Measurements from ENCODE around the gene DYNC1I1. TPM values are rescaled to one million over a fixed set of nuclear protein-coding genes. Genes with fewer than 3 reads are reported as not detected.

Gene DYNC1I1
- total and polyA plus RNA-seq, 2 of the 4 experiments (the other 2 are of a cell fraction), result under 0.01 to 0.15 TPM

GRCh38 chr7:95730493-95731280, 41.7 kb upstream of the DYNC1I1 start:
- in situ Hi-C loops (cut with MboI; ENCODE audit: low sequenced_read_pairs), result no loop called here
- Histone ChIP-seq H4K5ac (ENCODE audit: low read depth, low read length) (no peak overlapping the region), H3K14ac (replicated peaks; ENCODE audit: low read depth, low read length) (no peak overlapping the region), H3K4me1 (ENCODE audit: control insufficient read depth, insufficient read depth, low read length) (no peaks in the 10 kb centered on the region), H3K79me1 (ENCODE audit: low read depth in 1 of 2, low read length in 2 of 2) (no peaks in the 10 kb centered on the region), H2BK5ac (ENCODE audit: low read depth, low read length, poor library complexity, severe bottlenecking) (no peak overlapping the region), H2BK20ac (ENCODE audit: low read depth, low read length) (no peak overlapping the region), H3K56ac (ENCODE audit: extremely low read depth, insufficient read depth, low read length) (no peak overlapping the region), H3K9me1 (ENCODE audit: insufficient read depth, low read length) (no peaks in the 10 kb centered on the region), H3K4me2 (ENCODE audit: low read depth, low read length) (no peak overlapping the region), H3K18ac (ENCODE audit: low read depth, low read length) (no peak overlapping the region), H3K23ac (ENCODE audit: low read depth, low read length) (no peak overlapping the region), H3K4me3 (ENCODE audit: insufficient read depth, low read depth, low read length) (no peak overlapping the region), H2AK5ac (ENCODE audit: low read depth, low read length) (no peak overlapping the region), H2AK9ac (replicated peaks; ENCODE audit: low read depth, low read length, poor library complexity) (no peak overlapping the region), H2BK15ac (ENCODE audit: low read depth, low read length) (no peak overlapping the region), H3K27me3 (ENCODE audit: control insufficient read depth, insufficient read depth, low read length) (no peaks in the 10 kb centered on the region), H4K20me1 (ENCODE audit: insufficient read depth, low read length) (no peaks in the 10 kb centered on the region), H4K8ac (ENCODE audit: low read depth in 2 of 2, low read length in 2 of 2) (no peak overlapping the region), H2BK120ac (ENCODE audit: low read depth, low read length) (no peak overlapping the region), H3K4ac (ENCODE audit: low read depth, low read length) (no peak overlapping the region), H4K91ac (ENCODE audit: insufficient read depth, low read depth, low read length) (no peak overlapping the region), H2AFZ (replicated peaks; ENCODE audit: low read length, poor library complexity) (no peak overlapping the region), H3K27ac (ENCODE audit: insufficient read depth, low read length) (no peak overlapping the region), H3K9ac (ENCODE audit: low read depth, low read length) (no peak overlapping the region), H3K36me3 (ENCODE audit: control insufficient read depth, insufficient read depth, low read length) (no peaks in the 10 kb centered on the region), H3K9me3 (ENCODE audit: control insufficient read depth, insufficient read depth, low read length) (no peaks in the 10 kb centered on the region)
- ChIA-PET CTCF (no interaction called here), POLR2A (ENCODE audit: unreplicated experiment) (no interaction called here)
- dilution Hi-C loops (cut with HindIII; ENCODE audit: low sequenced_read_pairs, unreplicated experiment), result no loop called here
- ATAC-seq (ENCODE audit: low read depth) (no peak), DNase-seq (no peak)
- no CpG with 5 or more reads among the region's 4 CpGs for WGBS, 2 experiments (ENCODE audit: extremely low coverage in 2 of 2, insufficient read length in 1 of 2)
- TF ChIP-seq SMC3 (IDR thresholded peaks at IDR 0.05; ENCODE audit: low read depth, low read length) (no peak), MXI1 (IDR thresholded peaks at IDR 0.05; ENCODE audit: borderline replicate concordance, low read depth, low read length) (no peak), CEBPB (IDR thresholded peaks at IDR 0.05; ENCODE audit: low read depth, low read length) (no peak), RAD21 (IDR thresholded peaks at IDR 0.05; ENCODE audit: low read length) (no peak), RCOR1 (IDR thresholded peaks at IDR 0.05; ENCODE audit: insufficient replicate concordance, low read length) (no peak), CHD1 (IDR thresholded peaks at IDR 0.05; ENCODE audit: low read depth, low read length) (no peak), MAZ (IDR thresholded peaks at IDR 0.05; ENCODE audit: borderline replicate concordance, low read depth, low read length) (no peak), ELK1 (IDR thresholded peaks at IDR 0.05; ENCODE audit: borderline replicate concordance, low read depth, low read length) (no peak), MAFK (IDR thresholded peaks at IDR 0.05; ENCODE audit: low read depth, low read length) (no peak), NFE2L2 (IDR thresholded peaks at IDR 0.05; ENCODE audit: low read depth, low read length) (no peak), CTCF (conservative IDR thresholded peaks at IDR 0.05; ENCODE audit: low read depth, low read length) (no peak), RFX5 (IDR thresholded peaks at IDR 0.05; ENCODE audit: low read depth, low read length) (no peak), BHLHE40 (IDR thresholded peaks at IDR 0.05; ENCODE audit: low read depth, low read length) (no peak), USF2 (IDR thresholded peaks at IDR 0.05; ENCODE audit: low read depth, low read length) (no peak), FOS (IDR thresholded peaks at IDR 0.05; ENCODE audit: low read depth, low read length) (no peak), POLR2A (IDR thresholded peaks at IDR 0.05; ENCODE audit: low read depth, low read length) (no peak)
- intact Hi-C loops (cut with micrococcal nuclease), result no loop called here
- no TSS peak for BruUV-seq (replicated peaks)
